Non-pigmented ciliary epithelial cell (primary cell): Measurements from ENCODE around the gene DTYMK.

ENCODE experiments used
- DNase-seq: peaks from one replicate; pipeline ENCODE4 v3.0.0-alpha.2; 2010; ENCODE audit warnings: low read depth

The DTYMK gene

DNA sequence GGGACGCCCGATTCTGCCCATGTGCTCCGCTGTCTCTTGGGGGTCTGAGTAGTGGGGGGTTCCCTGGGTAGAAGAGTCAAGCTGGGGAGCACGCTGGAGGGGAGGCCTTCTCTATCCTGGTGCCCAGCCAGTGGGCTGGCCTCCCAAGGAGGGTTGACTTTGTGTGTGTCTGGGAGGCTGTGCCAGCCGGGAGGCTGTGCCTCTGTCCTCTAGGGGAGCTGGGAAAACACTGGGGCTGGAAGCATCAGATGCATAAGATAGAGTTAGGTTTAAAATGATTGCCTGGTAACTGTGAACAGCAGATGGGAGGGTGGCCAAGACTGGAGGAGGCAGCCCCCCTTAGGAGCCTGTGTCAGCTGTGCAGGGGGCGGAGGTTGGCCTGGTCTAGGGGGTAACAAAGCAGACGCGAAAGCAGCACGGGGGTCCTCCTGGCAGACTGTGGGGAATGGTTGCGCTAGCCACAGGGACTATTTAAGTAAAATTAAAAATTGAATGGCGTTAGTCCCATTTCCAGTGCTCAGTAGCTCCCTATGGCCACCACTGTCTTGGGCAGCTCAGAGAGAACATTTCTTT is 16.5 kb upstream of the DTYMK start:
- no peak for DNase-seq

DNA sequence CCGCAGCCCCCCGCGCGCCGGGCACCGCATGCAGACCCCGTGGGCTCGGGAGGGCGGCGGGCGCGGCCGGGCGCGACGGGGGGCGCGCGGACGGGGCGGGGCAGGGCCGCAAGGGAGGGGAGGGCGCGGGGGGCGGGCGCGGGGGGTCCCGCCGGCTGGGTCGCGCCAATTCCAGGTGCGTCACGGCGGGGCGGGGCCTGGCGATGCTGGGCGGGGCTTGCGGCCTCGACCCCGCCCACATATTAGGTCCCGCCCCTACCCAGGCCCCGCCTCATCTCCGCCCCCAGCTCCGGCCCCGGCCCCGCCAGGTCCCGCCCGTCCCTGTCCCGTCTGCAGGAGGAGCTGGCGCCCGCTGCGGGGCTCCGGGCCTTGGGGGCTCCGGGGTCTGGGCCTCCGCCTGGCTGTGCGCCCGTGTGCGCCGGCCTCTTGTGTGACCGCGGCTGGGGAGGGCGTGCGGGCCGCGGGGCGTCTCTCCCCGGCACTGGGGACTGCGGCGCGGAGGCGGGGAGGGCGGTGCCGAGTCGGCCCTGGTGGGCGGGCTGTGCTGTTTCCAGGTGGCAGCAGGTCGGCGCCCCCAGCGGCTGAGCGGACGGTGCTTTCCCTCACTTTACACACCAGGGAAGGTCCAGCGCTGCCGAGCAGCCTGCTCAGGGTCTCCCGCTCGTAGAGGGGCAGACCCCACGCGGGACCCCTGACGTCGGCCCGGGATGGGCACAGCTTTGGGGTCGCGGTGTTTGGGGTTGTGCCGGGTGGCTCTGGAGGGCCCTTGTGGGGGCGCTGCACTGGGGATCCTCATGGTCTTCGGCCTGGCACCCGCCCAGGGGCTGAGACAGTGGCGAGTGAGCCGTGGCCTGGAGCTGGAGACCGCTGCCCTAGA is 15.8 kb upstream of the DTYMK start:
- no peak for DNase-seq

DNA sequence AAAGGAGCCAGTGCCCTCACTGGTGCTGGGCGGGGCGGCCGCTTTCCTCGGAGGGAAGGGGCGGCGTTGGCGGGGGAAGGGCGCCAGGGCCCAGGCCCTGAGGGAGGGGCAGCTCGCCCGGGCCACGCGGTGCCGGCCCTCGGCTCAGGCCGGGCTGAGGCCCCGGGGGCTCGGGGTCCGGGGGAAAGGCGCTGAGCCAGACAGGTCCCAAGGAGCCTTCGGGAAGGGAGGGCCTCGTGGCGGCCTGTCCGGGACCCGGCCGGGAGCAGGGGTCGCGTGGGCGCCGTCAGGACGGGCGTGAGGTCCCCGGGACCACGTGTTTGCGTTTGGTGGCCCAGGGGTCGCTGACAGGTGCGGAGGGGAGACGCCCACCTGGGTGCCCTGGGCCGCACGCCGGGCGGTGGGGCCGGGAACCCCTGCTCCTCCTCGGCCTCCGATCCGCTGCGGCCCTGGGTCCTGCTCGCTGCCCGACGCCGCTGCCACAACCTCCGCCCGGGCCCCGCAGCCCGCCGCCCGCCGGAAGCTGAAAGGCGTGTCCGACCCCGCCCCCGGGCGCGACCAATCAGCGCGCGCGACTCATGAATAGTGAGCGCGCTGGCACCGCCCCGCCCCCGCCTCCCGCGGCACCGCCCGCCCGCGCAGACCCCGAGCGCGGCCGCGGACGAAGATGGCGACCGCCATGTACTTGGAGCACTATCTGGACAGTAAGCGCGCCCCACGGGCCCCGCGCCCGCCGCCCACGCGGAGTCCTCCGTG is 15.0 kb upstream of the DTYMK start, which contains the start of gene ING5:
Gene ING5, plus strand, starts transcription at position 641 of the 756 bp plus-strand sequence. Its CDS starts 27 bp downstream, at position 668.
- DNase-seq: no peak

DNA sequence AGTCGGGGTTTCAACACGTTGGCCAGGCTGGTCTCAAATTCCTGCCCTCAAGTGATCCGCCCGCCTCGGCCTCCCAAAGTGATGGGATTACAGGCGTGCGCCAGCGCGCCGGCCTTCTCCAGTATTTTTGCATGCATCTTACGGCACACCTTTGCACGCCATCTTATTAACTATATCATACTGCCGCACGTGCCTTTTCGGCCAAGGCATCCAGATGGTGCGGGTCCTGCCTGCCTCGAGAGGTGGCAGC is 14.5 kb upstream of the DTYMK start:
- no peak for DNase-seq

DNA sequence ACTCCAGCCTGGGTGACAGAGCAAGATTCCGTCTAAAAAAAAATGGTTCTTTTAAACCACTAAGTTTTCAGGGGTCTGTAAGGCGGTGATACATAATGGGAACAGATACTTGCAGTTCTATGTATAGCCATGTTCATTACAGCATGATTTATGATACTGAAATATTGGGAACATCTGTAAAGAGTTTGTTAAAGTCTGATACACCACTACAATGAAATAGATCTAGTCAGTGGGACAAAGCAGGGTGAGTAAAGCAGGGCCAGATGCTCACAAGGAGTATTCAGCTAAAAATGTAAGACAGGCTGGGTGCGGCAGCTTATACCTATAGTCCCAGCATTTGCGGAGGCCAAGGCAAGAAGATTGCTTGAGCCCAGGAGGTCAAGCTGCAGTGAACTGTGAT is 9.0 kb upstream of the DTYMK start:
- DNase-seq: no peak

DNA sequence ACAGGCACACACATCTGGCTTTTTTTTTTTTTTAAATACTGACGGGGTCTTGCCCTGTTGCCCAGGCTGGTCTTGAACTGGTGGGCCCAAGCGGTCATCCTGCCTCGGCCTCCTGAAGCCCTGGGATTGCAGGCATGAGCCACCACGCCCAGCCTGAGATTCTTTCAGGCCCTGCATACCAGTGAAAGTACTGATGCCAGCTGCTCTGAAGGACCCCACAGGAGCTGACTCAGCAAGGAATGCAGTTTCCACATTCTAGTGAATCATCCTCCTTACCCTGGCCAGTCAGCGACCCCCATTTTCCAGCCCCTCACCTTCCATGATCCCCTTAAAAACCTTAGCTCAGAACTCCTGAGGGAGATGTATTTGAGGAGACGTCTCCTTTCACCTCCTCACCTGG is 5.8 kb upstream of the DTYMK start:
- peak; percentile 59 for DNase-seq

DNA sequence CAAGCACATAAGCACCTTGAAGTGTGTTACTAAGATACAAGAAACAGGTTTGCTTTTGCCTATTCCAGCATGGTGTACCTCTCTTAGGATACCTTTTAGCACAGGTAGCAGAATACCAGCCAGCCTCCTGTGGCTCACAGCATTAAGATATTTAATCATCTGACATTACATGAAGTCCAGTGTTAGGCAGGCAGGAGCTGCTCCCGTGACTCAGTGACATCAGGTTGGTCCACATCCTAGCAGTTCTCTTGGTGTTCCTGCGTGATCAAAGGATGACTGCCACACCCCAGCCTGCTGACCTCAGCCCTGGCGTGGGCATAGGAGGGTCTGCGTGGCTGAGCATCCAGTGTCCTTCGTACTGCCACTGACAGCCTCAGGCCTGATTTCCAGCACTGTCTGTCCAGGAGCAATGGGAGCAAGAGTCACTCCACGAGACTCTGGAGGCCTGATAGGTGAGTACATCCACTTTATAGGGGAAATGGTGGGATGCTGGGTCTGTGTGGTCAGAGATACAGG is 3.6 kb upstream of the DTYMK start:
- DNase-seq: no peak

DNA sequence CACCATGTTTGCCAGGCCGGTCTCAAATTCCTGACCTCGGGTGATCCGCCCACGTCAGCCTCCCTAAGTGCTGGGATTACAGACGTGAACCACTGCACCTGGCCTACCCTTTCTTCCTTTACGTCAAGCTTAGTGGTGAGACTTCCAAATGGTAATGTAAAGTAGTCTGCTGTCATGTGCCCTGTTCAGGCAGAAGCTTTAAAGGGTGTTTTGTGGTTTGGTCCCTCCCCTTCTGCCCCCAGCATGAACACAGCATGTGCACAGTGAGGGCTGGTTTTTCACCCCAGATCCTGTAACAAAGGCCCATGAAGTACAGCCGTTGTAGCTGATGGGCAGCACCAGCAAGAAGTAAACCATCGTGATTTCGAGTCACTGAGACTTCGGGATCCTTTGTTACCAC is 2.7 kb upstream of the DTYMK start:
- no peak for DNase-seq

DNA sequence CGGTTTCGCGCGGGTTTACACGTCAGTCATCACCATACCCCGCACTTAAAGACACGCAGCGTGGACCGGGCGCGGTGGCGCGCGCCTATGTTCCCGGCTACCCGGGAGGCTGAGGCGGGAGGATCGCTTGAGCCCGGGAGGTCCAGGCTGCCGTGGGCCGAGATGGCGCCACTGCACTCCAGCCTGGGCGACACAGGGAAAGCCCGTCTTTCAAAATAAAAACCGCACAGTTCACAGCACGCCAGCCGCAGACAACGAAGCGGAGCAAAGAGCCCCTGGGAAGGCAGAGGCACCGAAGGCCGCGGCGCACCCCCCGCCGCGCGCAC is 328 bp downstream of the DTYMK start:
- no peak for DNase-seq

DNA sequence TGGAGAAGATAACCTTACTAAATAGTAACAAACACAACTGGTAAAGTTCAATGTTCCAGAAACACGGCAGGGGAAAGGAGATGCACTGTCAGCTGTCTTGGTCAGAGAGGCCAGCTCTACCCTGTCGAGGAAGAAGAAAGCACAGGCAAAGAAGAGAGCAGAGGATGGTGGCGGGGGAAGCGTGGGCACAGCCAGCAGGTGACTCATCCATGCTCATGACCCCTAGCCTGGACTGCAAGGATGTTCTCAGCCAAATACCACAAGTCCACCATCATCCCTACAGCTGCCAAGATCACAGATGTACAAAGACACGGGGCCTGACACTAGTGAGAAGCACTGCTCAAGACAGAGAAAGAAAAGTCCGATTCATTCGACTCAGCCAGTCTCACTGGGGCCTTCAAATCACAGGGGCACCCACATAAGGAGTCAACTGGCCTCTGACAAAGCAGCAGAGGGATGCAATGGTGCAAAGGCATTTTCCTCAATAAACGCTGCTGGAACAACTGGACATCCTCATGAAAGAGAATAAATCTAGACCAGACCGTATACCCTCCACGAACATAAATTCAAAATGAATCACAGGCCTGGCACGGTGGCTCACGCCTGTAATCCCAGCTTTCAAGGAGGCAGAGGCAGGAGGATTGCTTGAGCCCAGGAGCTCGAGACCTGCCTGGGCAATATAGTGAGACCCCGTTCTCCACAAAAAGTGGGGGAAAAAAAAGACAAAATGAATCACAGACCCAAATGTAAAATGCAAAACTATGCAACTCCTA is 5.6 kb downstream of the DTYMK start:
- DNase-seq: peak; percentile 97

DNA sequence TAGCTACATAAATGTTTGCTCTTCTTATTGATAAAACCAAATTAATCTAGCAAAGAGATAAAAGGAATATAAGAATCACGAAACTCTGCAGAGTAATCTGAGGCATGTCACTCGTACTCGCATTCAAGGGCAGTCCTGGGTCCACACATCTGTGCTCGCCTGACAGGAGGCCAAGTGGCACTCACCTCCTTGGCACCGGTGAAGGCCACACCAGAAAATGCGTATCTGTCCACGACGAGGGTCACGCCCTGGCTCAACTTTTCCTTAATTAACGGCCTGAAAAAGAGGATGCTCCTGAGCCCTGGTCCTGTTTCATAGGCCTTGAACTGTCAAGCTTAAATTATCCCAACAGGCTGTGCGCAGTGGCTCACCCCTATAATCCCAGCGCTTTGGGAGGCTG is 6.6 kb downstream of the DTYMK start:
- no peak for DNase-seq

DNA sequence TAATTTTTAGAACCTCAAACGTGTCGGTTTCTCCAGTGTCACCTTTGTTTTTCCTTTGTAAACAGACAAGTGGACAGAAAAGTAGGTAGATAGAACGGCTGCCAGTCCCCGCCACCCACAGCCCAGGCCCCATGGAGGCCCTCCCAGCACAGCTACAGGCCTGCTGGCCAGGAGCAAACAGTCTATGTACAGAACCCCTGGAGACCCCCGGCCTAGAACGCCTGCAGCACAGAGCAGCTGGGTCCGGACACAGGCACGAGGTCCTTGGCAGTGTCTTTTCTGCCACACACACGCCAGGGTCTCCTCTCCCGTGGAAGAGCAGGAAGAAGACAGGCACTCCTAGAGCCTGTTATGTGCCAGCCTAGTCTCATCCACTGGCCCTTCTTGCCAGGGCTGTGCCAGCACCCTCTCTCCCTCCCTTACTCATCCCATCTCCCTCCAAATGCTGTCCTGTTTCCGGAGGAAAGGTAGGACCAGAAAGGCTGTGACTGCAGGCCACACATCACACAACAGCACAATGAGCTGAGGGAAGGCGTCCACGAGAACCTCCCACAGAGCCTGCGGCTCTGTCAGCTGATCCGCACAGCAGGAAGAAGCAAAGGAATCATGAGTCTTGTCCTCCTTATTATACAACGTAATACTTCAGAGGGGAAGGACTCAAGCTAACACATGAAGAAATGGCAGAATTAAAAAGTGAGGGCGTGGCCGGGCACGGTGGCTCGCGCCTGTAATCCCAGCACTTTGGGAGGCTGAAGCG is 7.7 kb downstream of the DTYMK start:
- DNase-seq: no peak

DNA sequence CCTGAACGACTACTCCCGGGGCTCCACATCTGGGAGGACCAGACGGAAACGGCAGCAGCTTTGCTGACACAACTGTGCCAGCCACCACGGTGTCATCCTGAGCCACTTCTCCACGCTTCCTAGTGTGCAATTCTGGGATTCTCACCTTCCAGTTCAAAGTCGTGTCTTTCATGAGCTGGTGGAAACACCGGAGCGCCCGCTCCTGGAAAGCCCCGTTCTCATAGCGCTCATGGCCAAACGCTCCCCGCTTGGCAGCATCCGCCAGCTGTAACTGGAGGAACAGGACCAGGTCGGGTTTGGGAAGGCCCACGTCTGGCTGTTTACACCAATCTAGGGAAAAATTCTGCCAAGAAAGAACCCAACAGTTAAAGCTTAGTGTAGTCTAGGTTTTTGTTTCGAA is 8.3 kb downstream of the DTYMK start:
- DNase-seq: no peak

DNA sequence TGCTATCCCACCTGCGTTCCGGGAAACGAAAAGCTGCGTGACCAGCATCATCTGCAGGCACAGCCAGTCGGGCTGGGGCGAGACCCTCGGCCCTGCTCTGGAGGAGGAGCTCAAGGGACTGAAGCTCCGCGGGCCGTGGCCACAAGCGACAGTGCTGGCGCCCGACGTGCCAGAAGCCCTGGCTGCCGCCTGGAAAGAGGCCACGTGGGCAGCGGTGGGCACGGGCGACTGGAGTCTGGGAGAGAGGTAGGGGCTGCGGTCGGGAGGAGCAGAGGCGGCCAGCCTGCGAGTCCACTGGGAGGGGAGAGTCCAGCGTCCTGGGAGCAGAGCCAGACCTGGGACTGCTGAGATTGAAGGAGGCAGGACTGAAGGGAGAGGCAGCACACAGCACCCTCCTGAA is 9.2 kb downstream of the DTYMK start:
- DNase-seq: no peak

DNA sequence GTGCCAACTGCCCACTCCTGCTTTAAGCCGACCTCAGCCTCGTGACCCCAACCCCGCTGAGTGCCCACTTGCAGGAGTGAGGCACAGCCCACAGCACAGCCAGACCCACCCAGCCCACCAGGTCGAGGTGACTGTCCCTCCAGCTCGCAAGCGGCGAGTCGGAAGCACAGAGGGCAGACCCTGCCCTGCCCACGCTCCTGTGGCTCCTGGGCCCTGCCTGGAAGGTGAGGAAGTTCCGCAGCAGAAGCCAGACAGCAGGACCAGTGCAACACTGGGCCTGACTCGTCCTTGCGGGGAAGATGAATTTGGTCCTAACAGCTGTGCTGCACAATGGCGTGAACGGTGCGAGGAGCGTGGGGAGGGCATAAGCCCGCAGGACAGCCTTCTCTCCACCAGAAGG is 9.9 kb downstream of the DTYMK start:
- no peak for DNase-seq

DNA sequence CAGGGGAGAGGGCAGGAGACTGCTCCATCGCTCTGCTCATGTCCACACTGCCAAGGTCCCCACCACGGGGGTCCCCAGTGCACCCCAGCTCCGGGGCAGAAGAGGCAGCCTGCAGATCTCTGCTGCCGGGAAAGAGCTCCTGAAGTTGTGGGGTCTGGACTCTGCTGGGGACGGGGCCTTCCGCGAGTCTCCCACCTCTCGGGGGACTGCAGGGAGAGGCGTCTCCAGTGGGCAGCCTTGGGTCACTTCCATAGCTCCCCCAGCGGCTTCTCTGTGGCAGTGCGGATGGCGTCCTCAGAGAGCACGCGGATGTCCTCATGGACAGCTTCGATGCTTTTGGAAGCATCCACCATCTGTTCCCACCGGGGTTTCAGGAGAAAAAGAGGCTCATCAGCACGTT is 10.7 kb downstream of the DTYMK start:
- DNase-seq: no peak

DNA sequence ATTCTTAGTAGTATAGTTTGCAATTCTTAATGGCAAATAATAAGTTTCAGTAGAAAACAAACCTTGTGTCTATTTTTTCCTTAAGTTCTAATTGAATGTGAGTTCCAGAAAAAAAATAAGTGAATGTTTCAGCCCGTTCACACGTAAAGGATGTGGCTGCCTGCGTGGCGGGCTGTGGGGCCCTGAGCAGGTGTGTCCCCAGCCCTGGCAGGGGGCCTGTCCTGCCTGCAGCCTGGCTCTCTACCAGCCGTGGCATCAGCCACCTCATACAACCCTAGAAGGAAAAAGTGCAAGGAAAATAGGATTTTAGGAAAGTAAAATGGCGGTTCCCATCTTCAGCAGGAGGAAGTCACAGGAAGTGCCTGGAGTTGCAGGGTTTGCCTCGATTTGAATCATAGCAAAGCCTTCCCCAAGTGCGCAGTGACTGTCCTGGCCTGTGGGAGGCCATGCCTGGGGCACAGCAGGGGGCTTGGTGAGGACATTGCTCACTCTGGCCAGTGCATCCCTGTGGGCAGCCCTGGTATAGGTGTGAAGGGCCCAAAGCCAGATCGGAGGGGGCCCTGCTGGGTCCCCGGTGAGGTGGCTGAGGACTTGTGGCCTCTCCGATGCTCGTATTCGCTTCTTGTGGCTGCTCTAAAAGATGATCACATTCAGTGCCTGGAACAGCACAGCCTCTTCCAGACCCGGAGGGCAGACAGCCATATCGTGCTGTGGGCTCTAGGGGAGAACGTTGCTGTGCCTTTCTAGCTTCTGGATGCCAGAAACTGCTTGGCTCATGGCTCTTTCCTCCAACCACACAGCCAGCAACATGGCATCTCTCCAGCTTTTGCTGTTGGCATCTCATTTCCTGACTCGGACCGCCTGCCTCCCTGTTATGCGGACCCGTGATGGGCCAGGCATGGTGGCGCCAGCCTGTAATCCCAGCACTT is 12.6 kb downstream of the DTYMK start:
- DNase-seq: no peak

DNA sequence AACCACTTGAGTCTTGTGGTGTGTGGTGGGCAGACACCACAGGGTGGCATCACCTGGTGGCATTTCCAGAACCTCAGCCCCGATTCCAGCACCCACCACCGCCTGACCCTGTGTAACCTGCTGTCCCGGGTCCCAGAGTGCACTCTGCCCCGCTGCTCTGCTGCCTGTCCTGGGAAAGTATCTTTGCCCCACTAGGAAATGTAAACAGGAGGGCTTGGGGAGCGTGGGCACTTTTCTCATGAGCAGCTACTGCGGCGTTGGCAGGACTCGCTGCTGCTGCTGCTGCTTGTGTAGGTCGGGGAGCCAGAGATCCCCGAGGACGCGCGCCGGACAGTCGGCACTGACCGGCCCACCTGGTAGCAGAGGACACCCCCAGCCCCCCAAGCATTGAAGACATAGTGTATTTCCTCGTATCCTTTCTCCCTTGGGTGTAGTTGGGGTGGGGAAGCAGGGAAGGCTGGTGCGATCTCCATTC is 13.4 kb downstream of the DTYMK start:
- DNase-seq: no peak

DNA sequence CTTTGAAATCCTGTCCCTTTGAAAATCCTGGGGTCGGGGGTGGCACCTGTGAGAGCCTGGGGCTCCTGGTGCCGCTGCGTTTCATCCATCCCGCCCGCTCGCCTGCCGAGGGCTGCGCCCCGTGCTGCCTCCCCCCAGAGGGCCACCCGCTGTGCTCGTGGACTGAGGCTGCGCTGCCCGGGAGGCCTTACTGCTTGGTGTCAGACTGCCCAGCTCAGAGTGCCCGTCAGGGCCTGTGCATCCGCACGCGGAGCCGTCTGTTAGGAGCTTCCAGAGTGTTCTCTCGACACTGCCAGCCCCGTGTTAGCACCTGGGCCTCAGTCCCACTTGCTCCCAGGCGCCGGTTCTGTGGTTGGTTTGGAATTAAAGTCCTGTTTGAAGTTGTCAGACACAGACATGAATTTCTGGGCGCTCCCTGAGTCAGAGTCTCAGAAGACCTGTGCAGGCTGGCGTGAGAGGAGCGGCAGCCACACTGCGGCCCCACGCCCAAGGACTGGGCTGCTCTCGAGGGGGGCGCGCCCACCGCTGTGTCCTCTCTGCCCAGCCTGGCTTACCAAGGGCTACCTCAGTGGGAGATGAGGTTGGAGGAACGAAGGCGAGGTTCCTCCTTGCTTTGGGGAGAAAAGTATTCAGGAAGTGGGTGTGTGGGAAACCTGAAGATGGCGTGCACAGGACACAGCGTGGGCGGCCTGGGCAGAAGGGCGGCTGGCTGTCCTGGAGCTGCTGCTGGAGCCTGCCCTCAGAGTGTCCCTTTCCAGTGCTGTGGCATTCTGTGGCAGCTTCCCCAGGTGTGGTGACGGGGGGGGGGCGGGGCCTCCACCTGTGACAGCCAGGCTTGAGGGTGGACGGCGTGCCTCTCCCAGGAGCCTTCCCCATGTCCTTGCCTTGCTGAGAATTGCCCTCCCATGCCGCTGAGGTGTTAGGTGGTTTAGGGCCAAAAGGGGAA is 14.1 kb downstream of the DTYMK start:
- DNase-seq: no peak
